Peyer's patch (tissue), 4 donors: ENCODE results near the gene MPDZ. TPM values are rescaled to one million over a fixed set of nuclear protein-coding genes. Genes with fewer than 3 reads are reported as not detected.

ENCODE experiments used
- DNase-seq, 3 donors: peaks; one replicate each; pipeline ENCODE4 v3.0.0-alpha.2; 2017 to 2019
- H3K27ac ChIP-seq, 4 donors: fragments of 200-600 bp; sonication (generic); one replicate each; pipeline ENCODE4 v1.5.1; 2016 to 2019
- H3K27me3 ChIP-seq, 2 donors: fragments of 200-600 bp; sonication (generic); one replicate each; pipeline ENCODE4 v1.5.1; 2019
- H3K36me3 ChIP-seq, 3 donors: fragments of 200-600 bp; sonication (generic); one replicate each; pipeline ENCODE4 v1.5.1; 2016 to 2019
- H3K4me1 ChIP-seq, 4 donors: fragments of 200-600 bp; sonication (generic); one replicate each; pipeline ENCODE4 v1.5.1; 2016 to 2019
- H3K4me3 ChIP-seq, 4 donors: fragments of 200-600 bp; sonication (generic); 1 replicate in 3 of 4; 2 replicates in 1 of 4; pipeline ENCODE4 v1.5.1; 2016 to 2019; ENCODE audit warnings: mild to moderate bottlenecking in 1 of 4
- H3K9me3 ChIP-seq, 4 donors: fragments of 200-600 bp; sonication (generic); one replicate each; pipeline ENCODE4 v1.5.1; 2016 to 2019; ENCODE audit warnings: mild to moderate bottlenecking in 1 of 4
- CTCF ChIP-seq, 6 experiments: fragments of 450-650 bp in 4 of 6; fragments of 200-600 bp in 2 of 6; sonication (generic) in 1 of 6; IDR thresholded peaks; one replicate each; pipeline ENCODE4 v1.5.1; 2017 to 2019; ENCODE audit warnings: antibody characterized with exemption in 6 of 6, mild to moderate bottlenecking in 3 of 6, moderate library complexity in 1 of 6
- POLR2A ChIP-seq, 2 donors: fragments of 450-650 bp; IDR thresholded peaks; one replicate each; pipeline ENCODE4 v1.5.1; 2017; ENCODE audit warnings: antibody characterized with exemption in 2 of 2, mild to moderate bottlenecking in 2 of 2, moderate library complexity in 2 of 2
- total RNA-seq, 4 donors: library from RNA; depleted of rRNA; stranded (reverse); fragments of >200 nt; gene quantifications; one replicate each; pipeline ENCODE4 v1.1.0, GENCODE V29; 2016

Gene MPDZ
- total RNA-seq, 4 donors from 2014 or later: 4.6 to 34.7 (median 10.8) TPM

- H3K27me3 ChIP-seq: no peaks in the 10 kb centered on the region
- H3K36me3 ChIP-seq: peaks cover 0 to 9% (median 0%) of the 10 kb centered on the region in 3 donors
- no peaks in the 10 kb centered on the region for H3K4me1 ChIP-seq
- no peak for TF ChIP-seq POLR2A (IDR thresholded peaks at IDR 0.05)
- no peak for TF ChIP-seq CTCF (IDR thresholded peaks at IDR 0.05)
- no peak overlapping the region for H3K27ac ChIP-seq
- no peak overlapping the region for H3K4me3 ChIP-seq
- H3K9me3 ChIP-seq: no peaks in the 10 kb centered on the region
- no peak for DNase-seq
Observed at GRCh38 chr9:13110766-13111417, 168.6 kb downstream of the MPDZ start.

GRCh38 chr9:13109781-13110180, 169.7 kb downstream of the MPDZ start:
- Histone ChIP-seq H3K36me3 (peaks cover 0 to 9% (median 0%) of the 10 kb centered on the region in 3 donors), H3K27ac (no peak overlapping the region), H3K9me3 (no peaks in the 10 kb centered on the region), H3K4me1 (no peaks in the 10 kb centered on the region), H3K27me3 (no peaks in the 10 kb centered on the region), H3K4me3 (no peak overlapping the region)
- no peak for DNase-seq
- TF ChIP-seq CTCF (IDR thresholded peaks at IDR 0.05) (no peak), POLR2A (IDR thresholded peaks at IDR 0.05) (no peak)

- H3K36me3 ChIP-seq: peaks cover 0 to 9% (median 0%) of the 10 kb centered on the region in 3 donors
Observed at GRCh38 chr9:13107008-13107407, 172.5 kb downstream of the MPDZ start.

GRCh38 chr9:13100914-13101572, 178.4 kb downstream of the MPDZ start:
- no peaks in the 10 kb centered on the region for H3K36me3 ChIP-seq
- no peak for DNase-seq
- H3K4me3 ChIP-seq: no peak overlapping the region
- H3K4me1 ChIP-seq: no peaks in the 10 kb centered on the region
- no peaks in the 10 kb centered on the region for H3K9me3 ChIP-seq
- no peak for TF ChIP-seq POLR2A (IDR thresholded peaks at IDR 0.05)
- no peak for TF ChIP-seq CTCF (IDR thresholded peaks at IDR 0.05)
- no peak overlapping the region for H3K27ac ChIP-seq
- H3K27me3 ChIP-seq: no peaks in the 10 kb centered on the region

More at GRCh38 chr9:13107008-13107407, 172.5 kb downstream of the MPDZ start:
- H3K9me3 ChIP-seq: no peaks in the 10 kb centered on the region
- TF ChIP-seq CTCF (IDR thresholded peaks at IDR 0.05): no peak
- TF ChIP-seq POLR2A (IDR thresholded peaks at IDR 0.05): no peak
- H3K4me3 ChIP-seq: no peak overlapping the region
- H3K27ac ChIP-seq: no peak overlapping the region
- H3K4me1 ChIP-seq: no peaks in the 10 kb centered on the region
- H3K27me3 ChIP-seq: no peaks in the 10 kb centered on the region
- DNase-seq: no peak

GRCh38 chr9:13095056-13095455, 184.4 kb downstream of the MPDZ start:
- DNase-seq: no peak
- TF ChIP-seq POLR2A (IDR thresholded peaks at IDR 0.05) (no peak), CTCF (IDR thresholded peaks at IDR 0.05) (no peak)
- H3K27ac ChIP-seq: no peak overlapping the region

More at GRCh38 chr9:13095056-13095455, 184.4 kb downstream of the MPDZ start:
- no peak overlapping the region for H3K4me3 ChIP-seq
- H3K36me3 ChIP-seq: no peaks in the 10 kb centered on the region
- no peaks in the 10 kb centered on the region for H3K27me3 ChIP-seq
- H3K4me1 ChIP-seq: no peaks in the 10 kb centered on the region
- no peaks in the 10 kb centered on the region for H3K9me3 ChIP-seq
